Astrocyte of the cerebellum (primary cell): Measurements from ENCODE around the gene GABPB1.

Experiments
- DNase-seq: peaks from one replicate; pipeline ENCODE4 v3.0.0-alpha.2; 2011; ENCODE audit warnings: low read depth
- H3K4me3 ChIP-seq: 2 replicates; pipeline ENCODE4 v1.5.1; 2011; ENCODE audit warnings: mild to moderate bottlenecking, low read depth, low read length, moderate library complexity
- in situ Hi-C: cut with HindIII; loops from 2 replicates; pipeline ENCODE4 v1.10.0; 2017; ENCODE audit warnings: low sequenced_read_pairs
- TF ChIP-seq, protein P1 (sequence below): IDR thresholded peaks from 2 replicates; pipeline ENCODE4 v1.5.1; 2012; ENCODE audit warnings: low read length, low read depth, moderate library complexity, mild to moderate bottlenecking; ENCODE audit errors: missing control alignments

GABPB1 gene

GRCh38 chr15:50355980-50356379, 982 bp upstream of the GABPB1 start:
- in situ Hi-C loops = no loop called here
- TF ChIP-seq, protein P1, sequence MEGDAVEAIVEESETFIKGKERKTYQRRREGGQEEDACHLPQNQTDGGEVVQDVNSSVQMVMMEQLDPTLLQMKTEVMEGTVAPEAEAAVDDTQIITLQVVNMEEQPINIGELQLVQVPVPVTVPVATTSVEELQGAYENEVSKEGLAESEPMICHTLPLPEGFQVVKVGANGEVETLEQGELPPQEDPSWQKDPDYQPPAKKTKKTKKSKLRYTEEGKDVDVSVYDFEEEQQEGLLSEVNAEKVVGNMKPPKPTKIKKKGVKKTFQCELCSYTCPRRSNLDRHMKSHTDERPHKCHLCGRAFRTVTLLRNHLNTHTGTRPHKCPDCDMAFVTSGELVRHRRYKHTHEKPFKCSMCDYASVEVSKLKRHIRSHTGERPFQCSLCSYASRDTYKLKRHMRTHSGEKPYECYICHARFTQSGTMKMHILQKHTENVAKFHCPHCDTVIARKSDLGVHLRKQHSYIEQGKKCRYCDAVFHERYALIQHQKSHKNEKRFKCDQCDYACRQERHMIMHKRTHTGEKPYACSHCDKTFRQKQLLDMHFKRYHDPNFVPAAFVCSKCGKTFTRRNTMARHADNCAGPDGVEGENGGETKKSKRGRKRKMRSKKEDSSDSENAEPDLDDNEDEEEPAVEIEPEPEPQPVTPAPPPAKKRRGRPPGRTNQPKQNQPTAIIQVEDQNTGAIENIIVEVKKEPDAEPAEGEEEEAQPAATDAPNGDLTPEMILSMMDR = no peak
- H3K4me3 ChIP-seq = peak overlapping the region; percentile 73

DNA sequence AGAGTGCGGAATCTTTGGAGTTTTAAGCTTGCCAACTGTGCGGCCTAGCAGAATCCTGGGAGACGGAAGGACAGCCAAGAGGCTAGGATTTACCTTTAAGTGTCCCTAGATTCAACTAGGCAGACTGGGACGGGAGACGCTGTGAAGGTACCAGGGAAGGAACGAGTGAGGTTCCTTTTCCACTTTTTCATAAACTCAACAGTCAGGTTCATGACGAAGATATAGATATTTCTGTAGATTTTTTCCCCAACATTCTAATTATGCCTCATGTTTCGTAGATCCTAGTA, 564 bp upstream of the GABPB1 start:
- no peak for DNase-seq
- TF ChIP-seq, protein P1 = no peak
- H3K4me3 ChIP-seq = peak overlapping the region; percentile 73
- in situ Hi-C loops = no loop called here

More at GRCh38 chr15:50355980-50356379, 982 bp upstream of the GABPB1 start:
- DNase-seq = no peak

DNA sequence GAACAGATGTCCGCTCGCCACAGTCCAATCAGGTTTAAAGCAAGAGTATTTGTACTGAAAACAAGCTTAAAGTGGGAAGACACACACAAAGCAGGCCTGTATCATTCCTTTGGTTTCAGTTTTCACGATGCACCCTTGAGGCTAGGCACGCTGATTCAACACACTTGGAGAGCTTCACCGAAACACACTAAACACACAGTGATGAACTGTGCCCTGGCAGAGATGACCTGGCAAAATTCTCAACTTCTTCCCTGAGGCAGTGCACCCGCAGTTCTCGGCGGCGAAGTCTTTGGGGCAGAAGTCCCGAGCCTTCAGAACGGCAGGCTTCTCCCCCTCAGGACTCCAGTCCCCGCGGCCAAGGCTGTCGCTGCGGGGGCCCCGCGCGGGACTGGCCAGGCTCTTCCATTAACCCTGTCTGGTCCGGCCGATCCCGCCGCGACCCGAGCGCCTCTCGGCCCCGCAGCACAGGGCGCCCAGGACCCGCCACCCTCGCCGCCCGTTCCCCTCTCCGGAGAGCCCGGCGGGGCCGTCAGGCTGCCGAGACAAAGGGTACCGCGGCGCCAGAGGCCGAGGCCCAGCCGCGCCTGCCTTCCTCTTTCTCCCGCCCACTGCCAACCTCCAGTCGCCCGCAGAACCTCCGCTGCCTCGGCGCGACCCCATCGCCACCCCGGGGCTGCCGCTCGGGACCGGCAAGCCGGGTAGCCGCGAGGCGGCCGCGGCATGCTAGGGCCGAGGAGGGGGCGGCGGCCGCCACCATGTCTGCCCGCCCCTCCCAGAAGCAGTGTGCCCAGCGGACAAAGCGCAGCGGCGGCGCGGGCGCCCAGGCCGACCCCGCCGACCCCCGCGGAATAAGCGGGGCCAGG, 792 bp downstream of the GABPB1 start:
- H3K4me3 ChIP-seq = peak overlapping the region; percentile 73
- peak; percentile 80 for DNase-seq
- TF ChIP-seq, protein P1 = no peak
- in situ Hi-C loops = no loop called here

DNA sequence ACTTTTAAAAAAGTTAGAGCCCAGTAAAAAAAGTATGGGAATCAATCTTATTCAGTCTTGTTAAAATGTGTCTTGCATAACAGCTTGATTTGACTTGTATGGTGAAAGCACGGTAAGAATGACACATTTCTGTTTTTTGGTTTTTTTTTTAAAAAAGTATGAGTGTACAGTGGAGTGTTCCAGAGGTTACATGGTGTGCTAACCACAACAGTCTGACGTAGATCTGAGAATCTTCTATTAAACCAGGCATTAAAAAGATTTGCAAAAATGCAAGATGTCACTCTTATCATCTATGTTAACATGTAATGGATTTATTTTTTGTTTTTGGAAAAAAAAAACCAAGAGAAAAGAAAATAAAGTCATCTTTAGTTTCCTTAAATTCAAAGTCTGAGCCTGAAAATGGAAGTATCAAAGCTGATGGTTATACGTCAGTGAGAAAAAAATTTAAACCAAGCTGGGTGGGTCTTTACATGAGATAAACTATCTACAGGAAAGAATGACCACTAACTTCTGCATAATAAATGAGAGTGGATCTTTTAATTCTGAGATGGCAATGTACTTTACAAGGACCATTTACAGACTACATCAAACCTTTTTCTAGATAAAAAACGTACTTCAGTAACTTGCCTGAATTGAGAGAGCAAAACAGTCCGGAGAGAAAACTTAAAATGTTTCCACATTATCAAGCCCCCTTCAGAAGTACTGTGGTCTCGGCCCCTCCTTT, 1.6 kb downstream of the GABPB1 start:
- H3K4me3 ChIP-seq = peak overlapping the region; percentile 73
- peak; percentile 74 for DNase-seq
- TF ChIP-seq, protein P1 = no peak
- in situ Hi-C loops = no loop called here

DNA sequence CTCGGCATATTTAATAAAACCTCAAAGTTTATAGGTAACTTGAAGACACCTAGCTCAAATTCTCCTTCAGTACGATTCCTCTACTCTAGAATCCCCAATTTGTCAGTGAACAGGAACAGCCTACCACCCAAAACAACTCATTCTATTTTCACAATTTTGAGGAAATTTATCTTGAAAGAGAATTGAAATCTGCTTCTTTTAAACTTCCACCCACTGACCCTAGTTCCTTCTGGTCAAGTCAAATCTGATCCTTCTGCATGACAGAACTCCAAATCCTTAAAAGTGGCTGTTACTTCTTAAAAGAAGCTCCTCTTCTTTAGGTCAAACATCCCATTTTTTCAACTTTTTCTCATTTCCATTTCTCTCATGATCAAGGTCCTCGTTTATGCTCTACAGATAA, 4.4 kb downstream of the GABPB1 start:
- H3K4me3 ChIP-seq = no peak overlapping the region
- in situ Hi-C loops = no loop called here
- TF ChIP-seq, protein P1 = no peak
- DNase-seq = no peak

GRCh38 chr15:50345298-50345697, 9.7 kb downstream of the GABPB1 start:
- TF ChIP-seq, protein P1 = no peak
- no peak for DNase-seq
- H3K4me3 ChIP-seq = no peak overlapping the region
- in situ Hi-C loops = no loop called here
